Large intestine (tissue), 3 donors: Measurements from ENCODE around the gene BRINP1. TPM values are rescaled to one million over a fixed set of nuclear protein-coding genes. Genes with fewer than 3 reads are reported as not detected.

ENCODE experiments used
- DNase-seq, 2 donors: peaks; one replicate each; pipeline versions ENCODE4 v3.0.0 to v3.0.0-alpha.2; 2013
- H3K27ac ChIP-seq: one replicate; pipeline ENCODE4 v1.5.1; 2013; ENCODE audit warnings: low read length
- H3K27me3 ChIP-seq: 2 replicates; pipeline ENCODE4 v1.6.1; 2013; ENCODE audit warnings: low read length; ENCODE audit not compliant: control insufficient read depth, insufficient read depth
- H3K36me3 ChIP-seq: 2 replicates; pipeline ENCODE4 v1.6.1; 2013; ENCODE audit warnings: low read length; ENCODE audit not compliant: control insufficient read depth, insufficient read depth
- H3K4me1 ChIP-seq: one replicate; pipeline ENCODE4 v1.6.1; 2013; ENCODE audit warnings: low read length; ENCODE audit not compliant: control insufficient read depth, insufficient read depth
- H3K4me3 ChIP-seq: one replicate; pipeline ENCODE4 v1.5.1; 2013; ENCODE audit warnings: low read length
- H3K9me3 ChIP-seq: one replicate; pipeline ENCODE4 v1.6.1; 2013; ENCODE audit warnings: mild to moderate bottlenecking, low read depth, low read length, moderate library complexity; ENCODE audit not compliant: control insufficient read depth
- WGBS: methylation state at CpG from one replicate; pipeline ENCODE4 v1.1.5; 2013; ENCODE audit warnings: low lambda C conversion rate; ENCODE audit not compliant: insufficient coverage; 5-methylcytosine and 5-hydroxymethylcytosine counted together
- polyA plus RNA-seq: library from polyadenylated mRNA; unstranded; fragments of 120-200 nt; gene quantifications from one replicate; pipeline ENCODE4 v1.2.1, GENCODE V29; 2013

BRINP1 gene
- polyA plus RNA-seq, 1 donor = 0.67 TPM

- Histone ChIP-seq H3K4me1 (no peaks in the 10 kb centered on the region), H3K27ac (no peak overlapping the region), H3K9me3 (no peaks in the 10 kb centered on the region), H3K36me3 (no peaks in the 10 kb centered on the region), H3K4me3 (no peak overlapping the region), H3K27me3 (no peaks in the 10 kb centered on the region)
- WGBS = no CpG with 5 or more reads among the region's 5 CpGs
- no peak for DNase-seq
These were observed 116.5 kb downstream of the BRINP1 start for GRCh38 chr9:119252671-119253299.

GRCh38 chr9:119251936-119252335 is 117.3 kb downstream of the BRINP1 start:
- no CpG with 5 or more reads among the region's 5 CpGs for WGBS
- no peak overlapping the region for H3K27ac ChIP-seq

GRCh38 chr9:119250730-119251129 is 118.5 kb downstream of the BRINP1 start:
- H3K9me3 ChIP-seq = no peaks in the 10 kb centered on the region
- DNase-seq = no peak
- WGBS = no CpG with 5 or more reads among the region's 4 CpGs
- H3K36me3 ChIP-seq = no peaks in the 10 kb centered on the region
- no peaks in the 10 kb centered on the region for H3K4me1 ChIP-seq
- no peak overlapping the region for H3K4me3 ChIP-seq
- no peaks in the 10 kb centered on the region for H3K27me3 ChIP-seq
- no peak overlapping the region for H3K27ac ChIP-seq

More at GRCh38 chr9:119251936-119252335, 117.3 kb downstream of the BRINP1 start:
- H3K4me3 ChIP-seq = no peak overlapping the region
- DNase-seq = no peak
- H3K36me3 ChIP-seq = no peaks in the 10 kb centered on the region
- H3K4me1 ChIP-seq = no peaks in the 10 kb centered on the region
- H3K27me3 ChIP-seq = no peaks in the 10 kb centered on the region
- no peaks in the 10 kb centered on the region for H3K9me3 ChIP-seq

GRCh38 chr9:119240546-119240945 is 128.7 kb downstream of the BRINP1 start:
- H3K36me3 ChIP-seq = no peaks in the 10 kb centered on the region
- 89% methylated on average over 2 of the region's 4 CpGs for WGBS
- no peak overlapping the region for H3K27ac ChIP-seq
- no peak for DNase-seq
- H3K9me3 ChIP-seq = no peaks in the 10 kb centered on the region
- H3K4me1 ChIP-seq = no peaks in the 10 kb centered on the region
- no peak overlapping the region for H3K4me3 ChIP-seq
- no peaks in the 10 kb centered on the region for H3K27me3 ChIP-seq

- no peak overlapping the region for H3K27ac ChIP-seq
- no peak overlapping the region for H3K4me3 ChIP-seq
- no peaks in the 10 kb centered on the region for H3K4me1 ChIP-seq
- DNase-seq = no peak
- H3K27me3 ChIP-seq = no peaks in the 10 kb centered on the region
- WGBS = 67% methylated on average over 1 of the region's 1 CpG
- no peaks in the 10 kb centered on the region for H3K36me3 ChIP-seq
- H3K9me3 ChIP-seq = no peaks in the 10 kb centered on the region
These were observed 134.6 kb downstream of the BRINP1 start for GRCh38 chr9:119234636-119235035.

- no peak overlapping the region for H3K4me3 ChIP-seq
- WGBS = 100% methylated on average over 1 of the region's 3 CpGs
- H3K4me1 ChIP-seq = no peaks in the 10 kb centered on the region
- H3K9me3 ChIP-seq = no peaks in the 10 kb centered on the region
- no peaks in the 10 kb centered on the region for H3K36me3 ChIP-seq
- H3K27ac ChIP-seq = no peak overlapping the region
- DNase-seq = no peak
- H3K27me3 ChIP-seq = no peaks in the 10 kb centered on the region
These were observed 141.8 kb downstream of the BRINP1 start for GRCh38 chr9:119227422-119227821.

- Histone ChIP-seq H3K27me3 (no peaks in the 10 kb centered on the region), H3K4me3 (no peak overlapping the region), H3K36me3 (no peaks in the 10 kb centered on the region), H3K9me3 (peaks cover 1% of the 10 kb centered on the region), H3K4me1 (no peaks in the 10 kb centered on the region), H3K27ac (no peak overlapping the region)
- DNase-seq = no peak
- WGBS = no CpG with 5 or more reads among the region's 2 CpGs
These were observed 144.8 kb downstream of the BRINP1 start for GRCh38 chr9:119224431-119224830.

GRCh38 chr9:119221276-119221675 is 148.0 kb downstream of the BRINP1 start:
- Histone ChIP-seq H3K4me3 (no peak overlapping the region), H3K27ac (no peak overlapping the region), H3K27me3 (no peaks in the 10 kb centered on the region), H3K36me3 (no peaks in the 10 kb centered on the region), H3K9me3 (peaks cover 3% of the 10 kb centered on the region), H3K4me1 (no peaks in the 10 kb centered on the region)
- DNase-seq = no peak
- WGBS = 80% methylated on average over 1 of the region's 4 CpGs

GRCh38 chr9:119218293-119218692 is 150.9 kb downstream of the BRINP1 start:
- Histone ChIP-seq H3K4me1 (no peaks in the 10 kb centered on the region), H3K4me3 (no peak overlapping the region), H3K27me3 (no peaks in the 10 kb centered on the region), H3K27ac (no peak overlapping the region), H3K36me3 (no peaks in the 10 kb centered on the region), H3K9me3 (peaks cover 3% of the 10 kb centered on the region)
- peak in 1 of 2 donors; percentile 5 for DNase-seq
- WGBS = no CpG with 5 or more reads among the region's 7 CpGs

GRCh38 chr9:119216651-119217331 is 152.4 kb downstream of the BRINP1 start:
- peaks cover 3% of the 10 kb centered on the region for H3K9me3 ChIP-seq
- no CpG with 5 or more reads among the region's 8 CpGs for WGBS

GRCh38 chr9:119215651-119216050 is 153.6 kb downstream of the BRINP1 start:
- H3K27me3 ChIP-seq = no peaks in the 10 kb centered on the region
- H3K27ac ChIP-seq = no peak overlapping the region
- no peaks in the 10 kb centered on the region for H3K4me1 ChIP-seq
- DNase-seq = no peak
- no peak overlapping the region for H3K4me3 ChIP-seq
- no CpG with 5 or more reads among the region's 2 CpGs for WGBS
- H3K36me3 ChIP-seq = no peaks in the 10 kb centered on the region
- H3K9me3 ChIP-seq = peaks cover 3% of the 10 kb centered on the region

More at GRCh38 chr9:119216651-119217331, 152.4 kb downstream of the BRINP1 start:
- Histone ChIP-seq H3K4me3 (no peak overlapping the region), H3K4me1 (no peaks in the 10 kb centered on the region), H3K27ac (no peak overlapping the region), H3K27me3 (no peaks in the 10 kb centered on the region), H3K36me3 (no peaks in the 10 kb centered on the region)
- DNase-seq = peak; percentile 5 to 9
